ENCODE data around the gene PMF1.

PMF1 gene

GRCh38 chr1:156246241-156246780 lies 33.5 kb downstream of the PMF1 start:
- H3K4me3 ChIP-seq (ENCODE audit: low read depth, low read length) = no peak overlapping the region
- TF ChIP-seq, protein P1, sequence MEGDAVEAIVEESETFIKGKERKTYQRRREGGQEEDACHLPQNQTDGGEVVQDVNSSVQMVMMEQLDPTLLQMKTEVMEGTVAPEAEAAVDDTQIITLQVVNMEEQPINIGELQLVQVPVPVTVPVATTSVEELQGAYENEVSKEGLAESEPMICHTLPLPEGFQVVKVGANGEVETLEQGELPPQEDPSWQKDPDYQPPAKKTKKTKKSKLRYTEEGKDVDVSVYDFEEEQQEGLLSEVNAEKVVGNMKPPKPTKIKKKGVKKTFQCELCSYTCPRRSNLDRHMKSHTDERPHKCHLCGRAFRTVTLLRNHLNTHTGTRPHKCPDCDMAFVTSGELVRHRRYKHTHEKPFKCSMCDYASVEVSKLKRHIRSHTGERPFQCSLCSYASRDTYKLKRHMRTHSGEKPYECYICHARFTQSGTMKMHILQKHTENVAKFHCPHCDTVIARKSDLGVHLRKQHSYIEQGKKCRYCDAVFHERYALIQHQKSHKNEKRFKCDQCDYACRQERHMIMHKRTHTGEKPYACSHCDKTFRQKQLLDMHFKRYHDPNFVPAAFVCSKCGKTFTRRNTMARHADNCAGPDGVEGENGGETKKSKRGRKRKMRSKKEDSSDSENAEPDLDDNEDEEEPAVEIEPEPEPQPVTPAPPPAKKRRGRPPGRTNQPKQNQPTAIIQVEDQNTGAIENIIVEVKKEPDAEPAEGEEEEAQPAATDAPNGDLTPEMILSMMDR (IDR thresholded peaks at IDR 0.05; ENCODE audit: borderline replicate concordance, insufficient read depth, low read depth, low read length) = no peak

DNA sequence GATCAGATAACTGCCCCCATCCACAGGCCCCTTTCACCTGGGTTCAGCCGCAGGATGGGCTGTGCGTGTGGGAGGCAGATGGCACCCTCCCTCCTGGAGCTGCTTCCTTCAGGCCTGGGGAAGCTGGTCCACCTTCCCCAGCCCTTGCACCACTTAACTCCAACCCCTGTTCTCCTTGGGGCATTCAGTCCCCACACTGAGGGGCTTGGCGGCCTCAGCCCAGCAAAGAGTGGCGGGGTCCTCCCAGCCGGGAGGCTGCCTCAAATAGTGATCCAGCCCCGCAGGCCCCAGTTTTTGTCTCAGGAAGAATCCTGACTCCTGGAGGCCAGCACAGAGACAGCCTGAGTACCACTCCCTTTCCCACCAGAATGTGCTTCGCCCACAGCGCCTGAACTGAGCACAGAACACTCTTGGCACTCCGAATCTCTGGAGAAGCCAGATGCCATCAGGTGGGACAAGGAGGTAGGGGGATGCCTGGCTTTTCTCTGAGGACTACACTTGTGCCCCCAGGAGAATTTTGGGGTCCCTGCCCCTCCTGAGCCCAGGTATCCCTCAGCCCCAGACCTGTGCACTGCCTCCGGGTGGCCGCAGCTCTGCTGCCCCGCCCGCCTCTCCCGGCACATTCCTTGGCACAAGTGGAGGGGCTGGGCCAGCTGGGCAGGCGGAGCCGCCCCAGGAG lies 34.1 kb downstream of the PMF1 start:
- no peak overlapping the region for H3K4me3 ChIP-seq (ENCODE audit: low read depth, low read length)
- TF ChIP-seq, protein P1 (IDR thresholded peaks at IDR 0.05; ENCODE audit: borderline replicate concordance, insufficient read depth, low read depth, low read length) = no peak

GRCh38 chr1:156247460-156248322 lies 34.9 kb downstream of the PMF1 start, which contains the start of gene PAQR6:
Gene PAQR6, minus strand, starts transcription at chr1:156248056. Its CDS starts 1,325 bp downstream, at chr1:156246731.
- TF ChIP-seq, protein P1 (IDR thresholded peaks at IDR 0.05; ENCODE audit: borderline replicate concordance, insufficient read depth, low read depth, low read length) = no peak
- no peak within 1 kb of the TSS for H3K4me3 ChIP-seq (ENCODE audit: low read depth, low read length)

- TF ChIP-seq, protein P1 (IDR thresholded peaks at IDR 0.05; ENCODE audit: borderline replicate concordance, insufficient read depth, low read depth, low read length) = no peak
- H3K4me3 ChIP-seq (ENCODE audit: low read depth, low read length) = no peak overlapping the region
Observed at GRCh38 chr1:156248323-156248683, 35.5 kb downstream of the PMF1 start.

GRCh38 chr1:156249593-156249992 lies 36.8 kb downstream of the PMF1 start:
- no peak overlapping the region for H3K4me3 ChIP-seq (ENCODE audit: low read depth, low read length)
- TF ChIP-seq, protein P1 (IDR thresholded peaks at IDR 0.05; ENCODE audit: borderline replicate concordance, insufficient read depth, low read depth, low read length) = no peak

DNA sequence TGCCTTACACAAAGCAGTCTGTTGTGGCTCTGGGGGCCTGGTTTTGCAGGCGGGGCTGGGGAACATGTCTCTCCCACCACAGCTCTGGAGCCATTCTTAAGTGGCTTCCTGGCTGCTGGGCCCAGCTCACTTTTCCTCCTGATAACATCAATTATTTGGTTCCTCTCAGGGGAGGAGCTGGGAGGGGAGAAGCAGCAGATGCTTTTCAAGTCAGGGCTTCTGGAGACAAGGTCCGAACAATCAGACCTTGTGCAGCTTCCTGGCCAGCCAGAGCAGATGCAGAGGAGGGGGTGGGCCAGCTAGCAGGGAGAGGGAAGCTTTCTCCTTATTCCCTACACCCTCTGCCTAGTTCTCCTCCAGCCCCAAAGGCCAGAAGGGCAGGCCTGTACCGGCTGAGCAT lies 38.7 kb downstream of the PMF1 start:
- TF ChIP-seq, protein P1 (IDR thresholded peaks at IDR 0.05; ENCODE audit: borderline replicate concordance, insufficient read depth, low read depth, low read length) = no peak
- H3K4me3 ChIP-seq (ENCODE audit: low read depth, low read length) = no peak overlapping the region
